Sigmoid colon (tissue), 3 donors: ENCODE measurements around the gene UTF1.

Source experiments
- CTCF ChIP-seq, 4 experiments: fragments of 450-650 bp in 3 of 4; fragments of 200-600 bp in 1 of 4; IDR thresholded peaks; one replicate each; pipeline ENCODE4 v1.5.1; 2016 to 2019; ENCODE audit warnings: antibody characterized with exemption in 4 of 4, mild to moderate bottlenecking in 3 of 4, moderate library complexity in 2 of 4
- POLR2A ChIP-seq, 2 donors: fragments of 450-650 bp; IDR thresholded peaks; one replicate each; pipeline ENCODE4 v1.6.1; 2016; ENCODE audit warnings: antibody characterized with exemption in 2 of 2, mild to moderate bottlenecking in 2 of 2, moderate library complexity in 2 of 2

DNA sequence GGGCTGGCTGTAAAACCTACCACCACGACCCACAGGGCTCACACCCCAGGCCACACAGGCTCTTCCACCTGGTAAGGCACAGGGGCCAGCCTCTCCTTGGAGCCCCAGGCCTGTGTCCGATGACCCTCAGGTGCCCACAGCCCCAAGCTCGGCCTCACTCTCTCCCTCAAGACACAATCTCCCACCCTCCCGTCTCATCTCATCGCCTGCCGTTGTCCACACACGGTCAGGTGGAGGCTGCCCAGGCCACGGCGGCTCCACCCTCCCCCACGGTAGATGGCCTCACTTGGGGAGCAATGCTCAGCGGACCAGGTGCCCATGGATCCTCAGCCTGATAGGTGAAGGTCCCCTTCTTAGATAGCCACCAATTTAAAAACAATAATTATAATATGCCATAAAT, 8.7 kb upstream of the UTF1 start:
- TF ChIP-seq CTCF (IDR thresholded peaks at IDR 0.05) (no peak), POLR2A (IDR thresholded peaks at IDR 0.05) (no peak)
